ENCODE data around the gene RNF144A.

The RNF144A gene

GRCh38 chr2:6909431-6910385 lies 7.5 kb upstream of the RNF144A start:
- DNase-seq (ENCODE audit: low read depth): no peak

- DNase-seq (ENCODE audit: low read depth): no peak
These were observed 5.5 kb upstream of the RNF144A start for GRCh38 chr2:6911721-6912120.

- no peak for DNase-seq (ENCODE audit: low read depth)
These were observed 3.6 kb upstream of the RNF144A start for GRCh38 chr2:6913415-6914157.

GRCh38 chr2:6914828-6915227 lies 2.4 kb upstream of the RNF144A start:
- DNase-seq (ENCODE audit: low read depth): no peak

GRCh38 chr2:6915399-6915798 lies 1.8 kb upstream of the RNF144A start:
- no peak for DNase-seq (ENCODE audit: low read depth)

GRCh38 chr2:6916224-6916623 lies 988 bp upstream of the RNF144A start:
- no peak for DNase-seq (ENCODE audit: low read depth)

- DNase-seq (ENCODE audit: low read depth): no peak
These were observed 509 bp upstream of the RNF144A start for GRCh38 chr2:6916736-6917070.

- DNase-seq (ENCODE audit: low read depth): no peak
These were observed 679 bp downstream of the RNF144A start for GRCh38 chr2:6917761-6918421.

GRCh38 chr2:6919901-6920742 lies 2.9 kb downstream of the RNF144A start:
- no peak for DNase-seq (ENCODE audit: low read depth)

- DNase-seq (ENCODE audit: low read depth): no peak
These were observed 3.5 kb downstream of the RNF144A start for GRCh38 chr2:6920743-6921064.

- DNase-seq (ENCODE audit: low read depth): no peak
These were observed 4.2 kb downstream of the RNF144A start for GRCh38 chr2:6921321-6921922.

GRCh38 chr2:6922201-6922656 lies 5.0 kb downstream of the RNF144A start:
- DNase-seq (ENCODE audit: low read depth): no peak

GRCh38 chr2:6923319-6923718 lies 6.1 kb downstream of the RNF144A start:
- DNase-seq (ENCODE audit: low read depth): no peak

- DNase-seq (ENCODE audit: low read depth): no peak
These were observed 7.1 kb downstream of the RNF144A start for GRCh38 chr2:6924101-6924923.

GRCh38 chr2:6924924-6925409 lies 7.8 kb downstream of the RNF144A start:
- no peak for DNase-seq (ENCODE audit: low read depth)

GRCh38 chr2:6926071-6926732 lies 9.0 kb downstream of the RNF144A start:
- no peak for DNase-seq (ENCODE audit: low read depth)

GRCh38 chr2:6927186-6927585 lies 10.0 kb downstream of the RNF144A start:
- DNase-seq (ENCODE audit: low read depth): no peak

GRCh38 chr2:6927753-6928152 lies 10.5 kb downstream of the RNF144A start:
- no peak for DNase-seq (ENCODE audit: low read depth)

- no peak for DNase-seq (ENCODE audit: low read depth)
These were observed 11.2 kb downstream of the RNF144A start for GRCh38 chr2:6928452-6928851.

All from GM04503 (cell line).